ENCODE data around the gene PLEKHF1.

DNA sequence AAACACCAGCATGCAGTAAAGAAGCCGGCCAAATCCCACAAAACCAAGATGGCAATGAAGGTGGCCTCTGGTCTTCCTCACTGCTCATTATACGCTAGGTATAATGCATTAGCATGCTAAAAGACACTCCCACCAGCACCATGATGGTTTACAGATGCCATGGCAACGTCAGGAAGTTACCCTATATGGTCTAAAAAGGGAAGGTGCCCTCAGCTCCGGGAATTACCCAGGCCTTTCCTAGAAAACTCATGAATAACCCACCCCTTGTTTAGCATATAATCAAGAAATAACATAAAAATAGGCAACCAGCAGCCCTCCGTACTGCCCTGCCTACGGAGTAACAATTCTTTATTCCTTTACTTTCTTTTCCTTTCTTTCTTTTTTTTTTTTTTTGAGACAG is 21.1 kb upstream of the PLEKHF1 start:
- TF ChIP-seq, protein P1, sequence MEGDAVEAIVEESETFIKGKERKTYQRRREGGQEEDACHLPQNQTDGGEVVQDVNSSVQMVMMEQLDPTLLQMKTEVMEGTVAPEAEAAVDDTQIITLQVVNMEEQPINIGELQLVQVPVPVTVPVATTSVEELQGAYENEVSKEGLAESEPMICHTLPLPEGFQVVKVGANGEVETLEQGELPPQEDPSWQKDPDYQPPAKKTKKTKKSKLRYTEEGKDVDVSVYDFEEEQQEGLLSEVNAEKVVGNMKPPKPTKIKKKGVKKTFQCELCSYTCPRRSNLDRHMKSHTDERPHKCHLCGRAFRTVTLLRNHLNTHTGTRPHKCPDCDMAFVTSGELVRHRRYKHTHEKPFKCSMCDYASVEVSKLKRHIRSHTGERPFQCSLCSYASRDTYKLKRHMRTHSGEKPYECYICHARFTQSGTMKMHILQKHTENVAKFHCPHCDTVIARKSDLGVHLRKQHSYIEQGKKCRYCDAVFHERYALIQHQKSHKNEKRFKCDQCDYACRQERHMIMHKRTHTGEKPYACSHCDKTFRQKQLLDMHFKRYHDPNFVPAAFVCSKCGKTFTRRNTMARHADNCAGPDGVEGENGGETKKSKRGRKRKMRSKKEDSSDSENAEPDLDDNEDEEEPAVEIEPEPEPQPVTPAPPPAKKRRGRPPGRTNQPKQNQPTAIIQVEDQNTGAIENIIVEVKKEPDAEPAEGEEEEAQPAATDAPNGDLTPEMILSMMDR (IDR thresholded peaks at IDR 0.05; ENCODE audit: insufficient read depth, low read length), result no peak
- TF ChIP-seq POLR2AphosphoS5 (IDR thresholded peaks at IDR 0.05; ENCODE audit: low read depth), result no peak
- TF ChIP-seq, protein P2, sequence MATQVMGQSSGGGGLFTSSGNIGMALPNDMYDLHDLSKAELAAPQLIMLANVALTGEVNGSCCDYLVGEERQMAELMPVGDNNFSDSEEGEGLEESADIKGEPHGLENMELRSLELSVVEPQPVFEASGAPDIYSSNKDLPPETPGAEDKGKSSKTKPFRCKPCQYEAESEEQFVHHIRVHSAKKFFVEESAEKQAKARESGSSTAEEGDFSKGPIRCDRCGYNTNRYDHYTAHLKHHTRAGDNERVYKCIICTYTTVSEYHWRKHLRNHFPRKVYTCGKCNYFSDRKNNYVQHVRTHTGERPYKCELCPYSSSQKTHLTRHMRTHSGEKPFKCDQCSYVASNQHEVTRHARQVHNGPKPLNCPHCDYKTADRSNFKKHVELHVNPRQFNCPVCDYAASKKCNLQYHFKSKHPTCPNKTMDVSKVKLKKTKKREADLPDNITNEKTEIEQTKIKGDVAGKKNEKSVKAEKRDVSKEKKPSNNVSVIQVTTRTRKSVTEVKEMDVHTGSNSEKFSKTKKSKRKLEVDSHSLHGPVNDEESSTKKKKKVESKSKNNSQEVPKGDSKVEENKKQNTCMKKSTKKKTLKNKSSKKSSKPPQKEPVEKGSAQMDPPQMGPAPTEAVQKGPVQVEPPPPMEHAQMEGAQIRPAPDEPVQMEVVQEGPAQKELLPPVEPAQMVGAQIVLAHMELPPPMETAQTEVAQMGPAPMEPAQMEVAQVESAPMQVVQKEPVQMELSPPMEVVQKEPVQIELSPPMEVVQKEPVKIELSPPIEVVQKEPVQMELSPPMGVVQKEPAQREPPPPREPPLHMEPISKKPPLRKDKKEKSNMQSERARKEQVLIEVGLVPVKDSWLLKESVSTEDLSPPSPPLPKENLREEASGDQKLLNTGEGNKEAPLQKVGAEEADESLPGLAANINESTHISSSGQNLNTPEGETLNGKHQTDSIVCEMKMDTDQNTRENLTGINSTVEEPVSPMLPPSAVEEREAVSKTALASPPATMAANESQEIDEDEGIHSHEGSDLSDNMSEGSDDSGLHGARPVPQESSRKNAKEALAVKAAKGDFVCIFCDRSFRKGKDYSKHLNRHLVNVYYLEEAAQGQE (IDR thresholded peaks at IDR 0.05; ENCODE audit: insufficient replicate concordance, low read depth), result no peak
